Stomach (tissue), 4 donors: ENCODE results near the gene FAM90A26.
"Not testable (repeated sequence)": the region's sequence is repeated elsewhere in the genome, so short reads cannot be mapped to it uniquely, and the experiment has no call there.

ENCODE experiments used
- CTCF ChIP-seq, 7 experiments: fragments of 450-650 bp in 4 of 7; fragments of 200-600 bp in 3 of 7; sonication (generic) in 3 of 7; IDR thresholded peaks; one replicate each; pipeline ENCODE4 v1.5.1; 2016 to 2019; ENCODE audit warnings: antibody characterized with exemption in 7 of 7, control low read depth in 2 of 7, mild to moderate bottlenecking in 1 of 7
- POLR2AphosphoS5 ChIP-seq, 3 donors: sonication (generic); formaldehyde crosslinking; IDR thresholded peaks; one replicate each; pipeline ENCODE4 v1.6.1; 2016; ENCODE audit warnings: antibody characterized with exemption in 3 of 3

DNA sequence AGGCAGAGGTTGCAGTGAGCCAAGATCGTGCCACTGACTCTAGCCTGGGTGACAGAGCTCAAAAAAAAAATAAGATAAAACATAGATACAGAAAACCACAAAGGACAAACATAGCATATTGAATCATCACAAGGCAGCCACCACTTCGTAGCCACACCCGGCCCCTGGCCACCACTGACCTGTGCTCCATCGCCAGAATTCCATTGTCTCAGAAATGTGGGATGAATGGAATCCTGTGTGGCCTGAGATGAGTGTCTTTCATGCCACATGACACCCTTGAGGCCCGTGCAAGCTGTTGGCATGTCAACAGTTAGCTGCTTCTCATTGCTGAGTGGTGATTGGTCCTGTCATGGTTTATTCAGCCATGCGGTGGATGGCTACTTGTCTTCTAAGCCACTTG, 10.2 kb upstream of the FAM90A26 start:
- TF ChIP-seq CTCF, POLR2AphosphoS5 (IDR thresholded peaks at IDR 0.05): not testable (repeated sequence)
